Fibroblast of skin of right biceps (primary cell): ENCODE results near the gene RDX.
"Not testable (repeated sequence)": the region's sequence is repeated elsewhere in the genome, so short reads cannot be mapped to it uniquely, and the experiment has no call there.

Source experiments
- DNase-seq: peaks from one replicate; pipeline ENCODE4 v3.0.0-alpha.2; 2013

RDX gene

DNA sequence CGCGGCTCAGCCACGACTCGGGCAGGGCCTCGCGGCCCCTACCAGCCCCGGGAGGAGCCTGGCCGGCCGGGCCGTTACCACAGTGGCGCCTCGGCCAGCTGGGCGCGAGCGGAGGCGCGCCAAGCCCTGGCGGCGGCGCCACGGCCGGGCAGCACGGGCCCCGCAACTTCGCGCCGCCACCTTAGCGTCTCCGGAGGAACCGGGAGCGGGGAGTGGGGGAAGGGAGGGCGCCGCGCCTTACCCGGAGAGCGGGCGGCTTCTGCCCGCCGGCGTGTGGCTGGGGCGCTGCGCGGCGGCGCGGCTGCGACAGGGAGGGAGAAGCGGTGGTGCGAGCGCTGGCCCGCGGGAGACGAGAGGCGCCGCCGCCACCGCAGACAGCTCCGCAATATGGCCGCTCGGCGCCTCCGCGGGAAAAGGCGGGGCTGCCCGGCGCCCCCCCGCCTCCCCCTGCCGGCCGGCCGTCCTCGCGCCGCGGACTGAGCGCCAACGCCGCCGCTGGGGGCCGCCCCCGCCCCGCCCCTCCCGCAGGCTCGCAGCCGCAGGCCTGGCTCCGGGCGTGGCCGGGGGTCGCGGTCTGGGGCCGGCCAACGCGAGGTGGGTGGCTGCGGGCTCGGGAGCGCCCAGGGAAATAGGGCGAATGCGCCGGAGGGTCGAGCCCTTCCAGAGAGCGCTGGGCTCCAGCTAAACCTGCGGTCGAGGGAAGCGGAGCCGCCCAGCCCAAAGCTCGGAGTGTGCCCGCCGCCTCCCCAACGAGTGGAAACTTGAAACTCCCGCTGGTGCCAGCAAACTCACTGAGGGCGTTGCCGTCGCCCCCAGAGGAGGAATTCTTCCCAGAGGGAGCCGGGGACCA is at the start of gene RDX:
RDX (minus strand) TSS at position 389 of the 850 bp plus-strand sequence. CDS start 16,922 bp downstream, outside the sequence.
- DNase-seq, result peak; percentile 82

DNA sequence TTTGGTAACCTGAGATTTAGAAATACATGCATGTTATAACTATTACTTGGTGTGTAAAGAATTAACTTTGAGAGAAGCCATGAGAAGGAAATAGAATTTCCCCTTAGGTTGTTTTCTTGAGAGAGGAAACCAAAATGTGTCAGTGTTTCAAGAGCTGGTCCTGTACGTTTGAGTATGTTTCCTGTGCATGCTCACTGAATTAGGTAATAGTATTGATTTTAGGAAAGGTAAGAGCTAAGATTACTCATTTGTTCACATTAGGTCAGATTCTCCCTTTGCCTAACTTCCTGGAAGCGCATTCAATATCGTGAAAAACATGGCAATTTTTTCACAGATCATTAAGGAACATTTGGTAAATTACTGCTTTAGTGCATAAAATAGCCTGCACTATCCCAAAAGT is 49.3 kb upstream of the RDX start:
- DNase-seq, result no peak

DNA sequence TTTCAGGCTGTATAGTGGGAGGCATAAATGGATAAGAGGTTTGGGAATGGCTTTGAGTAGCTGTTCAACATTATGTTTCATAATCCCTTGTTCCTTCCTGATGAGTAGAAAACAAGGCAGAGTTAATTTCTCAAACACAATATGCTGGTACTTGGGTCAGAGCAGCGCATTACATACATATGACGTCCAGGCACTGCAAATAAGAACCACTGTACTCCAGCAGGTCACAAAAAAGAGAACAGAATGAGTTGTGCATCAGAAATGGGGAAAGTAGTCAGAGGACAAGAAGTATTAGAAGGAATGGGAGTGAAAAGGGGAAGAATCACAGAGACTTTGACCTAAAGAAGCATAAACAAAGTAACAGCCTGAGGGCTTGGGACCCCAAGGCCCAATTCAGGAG is 44.0 kb upstream of the RDX start:
- DNase-seq, result no peak

DNA sequence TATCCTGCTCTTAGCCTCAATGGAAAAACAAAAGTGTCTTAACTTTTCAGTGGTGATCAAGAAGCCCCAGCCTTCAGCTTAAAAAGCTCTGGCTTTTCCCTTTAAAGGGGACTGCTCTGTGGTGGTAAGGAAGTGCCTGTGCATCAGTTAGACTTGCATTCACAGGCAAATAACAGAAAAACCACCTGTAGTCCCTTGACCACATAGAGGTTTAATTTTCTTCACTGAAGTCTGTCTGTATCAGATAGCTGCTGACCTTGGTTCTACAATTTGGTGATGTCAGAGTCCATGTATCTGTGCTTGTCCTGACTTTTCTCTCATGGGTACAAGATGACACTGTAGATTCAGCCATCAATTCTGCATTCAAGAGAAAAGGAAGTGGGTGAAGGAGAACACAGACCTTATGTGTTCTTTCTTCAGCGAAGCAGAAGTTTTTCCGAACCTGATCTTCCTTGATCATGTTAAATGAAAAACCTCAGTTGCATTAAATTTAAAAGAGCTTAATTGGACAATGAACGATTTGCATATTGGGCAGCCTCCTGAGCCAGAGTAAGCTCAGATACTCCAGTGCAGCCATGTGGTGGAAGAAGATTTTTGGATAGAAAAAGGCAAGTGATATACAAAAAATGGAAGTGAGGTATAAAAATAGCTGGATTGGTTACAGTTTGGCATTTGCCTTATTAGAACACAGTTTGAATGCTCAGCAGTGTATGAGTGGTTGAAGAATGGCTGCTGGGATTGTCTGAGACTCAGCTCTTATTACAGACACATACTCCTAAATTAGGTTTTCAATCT is 43.2 kb upstream of the RDX start:
- no peak for DNase-seq

DNA sequence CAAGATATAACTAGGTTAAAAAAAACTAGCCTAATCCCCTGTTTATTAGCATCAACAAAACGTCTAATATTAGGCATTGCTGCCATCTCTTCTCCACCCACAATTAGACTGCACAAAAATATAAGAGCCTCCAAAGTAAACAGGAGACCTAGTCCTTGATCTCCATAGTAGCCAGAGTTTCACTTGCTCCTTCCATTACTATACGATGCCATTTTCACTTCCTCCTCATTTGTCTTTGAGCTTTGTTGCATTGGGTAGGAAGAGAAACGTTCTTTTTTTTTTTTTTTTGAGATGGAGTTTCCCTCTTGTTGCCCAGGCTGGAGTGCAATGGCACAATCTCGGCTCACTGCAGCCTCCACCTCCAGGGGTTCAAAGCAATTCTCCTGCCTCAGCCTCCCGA is 42.3 kb upstream of the RDX start:
- DNase-seq, result no peak

DNA sequence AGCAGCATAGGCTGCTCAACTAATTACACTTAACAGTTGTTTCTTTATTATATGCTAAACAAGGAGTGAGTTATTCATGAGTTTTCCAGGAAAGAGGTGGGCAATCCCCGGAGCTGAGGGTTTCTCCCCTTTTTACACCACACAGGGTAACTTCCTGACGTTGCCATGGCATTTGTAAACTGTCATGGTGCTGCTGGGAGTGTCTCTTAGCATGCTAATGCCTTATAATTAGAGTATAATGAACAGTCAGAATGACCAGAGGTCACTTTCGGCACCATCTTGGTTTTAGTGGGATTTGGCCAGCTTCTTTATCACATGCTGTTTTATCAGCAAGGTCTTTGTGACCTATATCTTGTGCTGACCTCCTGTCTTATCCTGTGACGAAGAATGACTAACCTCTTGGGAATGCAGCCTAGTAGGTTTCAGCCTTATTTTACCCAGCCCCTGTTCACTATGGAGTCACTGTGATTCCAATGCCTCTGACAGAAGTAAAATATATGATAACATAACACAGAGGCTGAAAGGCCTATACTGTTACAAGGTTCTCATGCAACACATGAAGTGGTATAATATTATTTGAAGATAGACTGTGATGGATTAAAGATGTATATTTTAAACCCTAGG is 41.3 kb upstream of the RDX start:
- peak; percentile 54 for DNase-seq

DNA sequence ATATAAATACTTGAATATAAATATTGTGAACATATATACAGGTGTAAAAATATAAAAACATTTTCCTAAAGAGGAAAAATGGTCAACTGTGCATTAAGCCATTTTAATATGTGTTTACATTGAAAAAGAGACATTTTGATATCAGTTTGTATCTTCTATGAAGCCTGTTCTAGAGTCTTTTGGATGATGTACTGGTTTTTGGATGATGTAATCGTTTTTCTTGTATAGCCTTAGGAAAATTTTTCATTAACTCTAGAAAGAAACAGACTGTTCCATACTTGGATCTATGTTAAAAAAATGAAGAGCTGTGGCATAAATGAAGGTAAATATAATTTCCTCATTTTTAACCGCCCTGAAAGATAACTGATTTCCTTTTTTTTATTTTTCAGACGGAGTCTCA is 39.6 kb upstream of the RDX start:
- DNase-seq, result no peak

DNA sequence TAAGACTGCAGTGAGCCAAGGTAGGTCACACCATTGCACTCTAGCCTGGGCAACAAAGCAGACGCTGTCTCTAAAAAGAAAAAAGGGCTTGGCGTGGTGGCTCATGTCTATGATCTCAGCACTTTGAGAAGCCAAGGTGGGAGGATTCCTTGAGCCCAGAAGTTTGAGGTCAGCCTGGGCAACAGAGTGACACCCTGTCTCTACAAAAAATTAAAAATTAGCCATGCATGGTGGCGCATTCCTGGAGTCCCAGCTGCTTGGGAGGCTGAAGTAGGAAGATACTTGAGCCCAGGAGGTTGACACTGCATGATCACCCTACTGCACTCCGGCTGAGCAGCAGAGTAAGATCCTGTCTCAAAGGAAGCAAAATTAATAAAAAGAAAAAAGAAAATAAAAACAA is 38.9 kb upstream of the RDX start:
- no peak for DNase-seq

DNA sequence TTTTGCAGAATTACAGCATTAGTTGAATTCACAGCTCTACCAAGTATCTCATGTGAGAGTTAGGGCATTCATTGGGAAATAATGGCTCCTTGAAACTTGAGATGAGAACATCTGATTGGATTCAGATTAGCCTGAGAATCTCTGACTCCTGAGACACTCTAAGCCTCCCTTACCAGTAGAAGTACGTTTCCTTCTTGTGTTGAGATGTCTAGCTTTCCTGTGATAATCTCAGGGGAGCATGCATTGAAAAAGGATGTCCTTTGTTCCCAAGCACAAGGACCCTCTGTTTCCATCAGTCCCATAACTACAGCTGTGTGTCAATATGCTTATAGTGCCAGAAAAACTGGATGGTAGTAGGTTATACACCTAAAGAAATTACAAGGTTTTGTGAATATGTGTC is 35.2 kb upstream of the RDX start:
- DNase-seq, result no peak

DNA sequence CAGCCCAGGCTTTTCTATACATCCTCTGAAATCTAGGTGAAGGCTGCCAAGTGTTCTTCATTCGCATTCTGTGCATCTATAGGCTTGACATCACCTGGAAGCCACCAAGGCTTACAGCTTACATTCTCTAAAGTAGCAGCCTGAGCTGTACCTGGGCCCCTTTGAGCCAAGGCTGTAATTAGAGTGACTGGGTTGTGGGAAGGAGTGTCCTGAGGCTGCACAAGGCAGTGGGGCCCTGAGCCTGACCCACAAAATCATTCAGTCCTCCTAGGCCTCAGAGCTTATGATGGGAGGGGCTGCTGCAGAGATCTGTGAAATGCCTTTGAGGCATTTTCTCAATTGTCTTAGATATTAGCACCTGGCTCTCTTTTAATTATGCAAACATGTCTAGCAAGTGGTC is 33.0 kb upstream of the RDX start:
- DNase-seq, result no peak

DNA sequence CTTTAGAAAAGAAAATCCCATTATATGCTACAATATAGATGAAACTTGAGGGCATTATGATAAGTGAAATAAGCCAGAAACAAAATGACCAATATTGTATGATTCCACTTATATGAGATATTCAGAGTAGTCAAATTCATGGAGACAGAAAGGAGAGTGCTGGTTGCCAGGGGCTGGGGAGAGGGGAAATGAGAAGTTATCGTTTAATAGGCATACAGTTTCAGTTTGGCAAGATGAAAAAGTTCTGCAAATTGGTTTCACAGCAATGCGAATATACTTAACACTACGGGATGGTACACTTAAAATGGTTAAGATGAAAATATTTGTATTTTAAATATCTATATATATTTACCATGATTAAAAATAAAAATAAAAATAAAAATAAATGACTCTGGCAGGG is 31.1 kb upstream of the RDX start:
- DNase-seq, result no peak

DNA sequence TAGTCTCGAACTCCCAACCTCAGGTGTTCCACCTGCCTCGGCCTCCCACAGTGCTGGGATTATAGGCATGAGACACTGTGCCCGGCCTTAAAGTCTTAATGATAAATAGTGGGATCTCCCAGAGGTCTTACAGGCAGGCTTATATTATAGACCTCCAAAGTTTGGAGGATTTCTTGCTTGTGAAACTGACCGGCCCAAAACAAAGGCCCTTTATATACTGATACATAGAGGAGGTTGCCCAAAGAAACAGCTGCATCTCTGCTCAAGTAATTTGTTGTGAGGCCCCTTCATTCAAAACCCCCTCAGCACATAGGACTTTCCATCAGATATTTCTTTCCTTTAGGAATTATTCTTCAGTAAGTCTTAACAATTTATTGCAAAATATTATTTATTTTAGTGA is 27.4 kb upstream of the RDX start:
- no peak for DNase-seq

DNA sequence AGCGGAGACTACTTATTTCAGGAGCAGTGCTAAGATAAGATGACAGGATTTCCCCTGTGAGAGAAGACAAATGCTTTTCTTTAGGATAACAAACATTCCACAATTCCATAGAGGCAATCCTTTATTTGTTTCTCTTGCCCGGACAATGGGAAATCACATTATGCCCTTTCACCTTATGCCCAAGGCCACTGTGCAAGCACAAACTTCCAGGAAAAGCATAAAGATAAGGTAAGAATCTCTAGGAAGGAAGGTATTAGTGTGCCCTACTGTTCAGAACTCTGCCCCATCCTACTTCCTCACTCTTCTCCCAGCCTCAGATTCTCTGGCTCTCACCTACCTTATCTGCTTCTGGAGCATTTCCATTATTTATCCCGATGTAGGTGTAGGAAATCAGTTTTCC is 23.1 kb upstream of the RDX start:
- DNase-seq, result no peak

DNA sequence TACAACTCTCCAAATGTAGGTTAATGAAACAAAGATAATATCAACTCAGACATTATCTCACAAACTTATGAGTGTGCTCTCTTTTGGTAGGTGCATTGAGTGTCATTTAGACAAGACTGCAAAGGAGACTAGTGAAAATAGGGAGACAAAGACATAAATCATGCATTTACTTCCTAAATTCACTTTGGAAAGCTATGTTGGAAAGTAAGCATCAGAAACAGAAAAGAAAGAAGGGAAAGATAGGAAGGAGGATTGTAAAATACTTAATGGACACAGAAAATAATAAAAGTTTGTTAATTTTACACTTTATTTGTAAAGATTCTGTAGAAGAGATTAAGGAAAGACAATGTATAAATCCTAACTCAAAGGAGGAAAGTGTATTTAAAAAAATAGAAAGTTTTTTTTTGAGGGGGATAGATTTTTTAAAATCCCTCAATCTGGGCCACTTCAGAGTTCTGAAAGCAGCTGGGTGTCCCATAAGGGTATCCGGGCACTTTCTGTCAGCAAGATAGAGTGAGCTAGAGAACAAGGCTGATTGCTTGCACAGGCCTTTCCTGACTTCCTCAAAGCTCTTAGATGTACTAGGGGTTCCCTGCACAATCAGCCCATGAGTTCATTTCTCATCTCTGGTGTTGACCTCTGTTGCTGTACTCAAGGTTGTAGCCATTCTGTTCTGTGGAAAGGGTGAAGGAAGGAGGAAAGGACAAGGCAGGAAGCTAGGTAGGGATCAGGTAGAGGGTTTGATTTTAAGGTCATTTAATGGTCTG is 22.4 kb upstream of the RDX start:
- DNase-seq, result no peak

DNA sequence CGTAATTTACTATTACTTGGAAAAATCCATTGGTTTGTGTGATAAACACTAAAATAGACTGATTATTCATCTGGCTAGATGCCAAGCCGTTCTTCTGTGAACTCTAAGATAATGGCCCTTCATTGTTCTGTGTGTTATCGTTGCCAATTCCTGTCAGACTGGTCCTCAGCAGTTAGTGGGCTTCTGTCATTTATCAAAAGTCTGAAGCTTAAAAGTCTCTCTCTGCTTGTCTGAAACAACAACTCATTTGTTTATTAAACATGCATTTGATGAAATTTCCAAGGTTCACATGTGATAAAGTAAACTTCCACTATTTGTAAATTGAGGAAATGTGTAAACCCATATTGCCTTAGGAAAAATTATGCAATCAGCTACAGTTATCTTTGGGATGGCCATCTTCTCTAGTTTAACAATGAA is 21.1 kb upstream of the RDX start:
- DNase-seq, result no peak

DNA sequence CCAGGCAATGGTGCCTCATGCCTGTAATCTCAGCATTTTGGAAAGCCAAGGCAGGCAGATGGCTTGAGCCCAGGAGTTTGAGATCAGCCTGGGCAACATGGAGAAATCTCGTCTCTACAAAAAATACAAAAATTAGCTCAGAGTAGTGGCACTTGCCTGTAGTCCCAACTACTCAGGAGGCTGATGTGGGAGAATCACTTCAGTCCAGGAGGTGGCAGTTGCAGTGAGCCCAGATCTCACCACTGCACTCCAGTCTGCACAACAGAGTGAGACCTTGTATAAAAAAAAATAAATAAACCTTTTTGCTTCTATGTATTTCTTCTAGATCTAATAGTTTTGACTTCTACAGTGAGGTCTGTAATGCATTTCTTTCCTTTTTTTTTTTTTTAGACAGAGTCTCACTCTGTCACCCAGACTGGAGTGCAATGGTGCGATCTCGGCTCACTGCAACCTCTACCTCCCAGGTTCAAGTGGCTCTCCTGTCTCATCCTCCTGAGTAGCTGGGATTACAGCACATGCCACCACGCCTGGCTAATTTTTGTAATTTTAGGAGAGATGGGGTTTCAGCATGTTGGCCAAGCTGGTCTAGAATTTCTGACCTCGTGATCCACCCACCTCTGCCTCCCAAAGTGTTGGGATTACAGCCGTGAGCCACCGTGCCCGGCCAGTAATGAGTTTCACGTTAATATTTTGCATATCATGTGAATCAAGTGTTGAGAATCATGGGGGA is 18.1 kb upstream of the RDX start:
- no peak for DNase-seq

DNA sequence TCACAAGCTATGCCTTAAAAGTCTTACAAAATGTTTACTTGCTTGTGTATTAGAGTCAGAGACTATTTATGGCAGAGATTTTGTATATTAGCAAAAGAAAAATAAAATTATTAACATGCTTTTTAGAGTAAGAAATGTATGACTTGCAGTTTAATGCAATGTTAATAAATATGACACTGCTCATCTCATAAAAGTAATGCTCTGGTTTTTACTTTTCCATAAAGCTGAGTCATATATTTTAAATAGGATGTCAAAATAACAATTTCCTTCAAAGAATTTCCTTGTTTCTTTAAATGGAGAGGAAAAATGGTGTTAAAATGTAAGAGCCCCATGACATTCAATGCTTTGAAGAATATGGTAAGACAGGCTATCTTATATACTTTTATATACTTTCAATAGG is 16.3 kb upstream of the RDX start:
- DNase-seq, result no peak

DNA sequence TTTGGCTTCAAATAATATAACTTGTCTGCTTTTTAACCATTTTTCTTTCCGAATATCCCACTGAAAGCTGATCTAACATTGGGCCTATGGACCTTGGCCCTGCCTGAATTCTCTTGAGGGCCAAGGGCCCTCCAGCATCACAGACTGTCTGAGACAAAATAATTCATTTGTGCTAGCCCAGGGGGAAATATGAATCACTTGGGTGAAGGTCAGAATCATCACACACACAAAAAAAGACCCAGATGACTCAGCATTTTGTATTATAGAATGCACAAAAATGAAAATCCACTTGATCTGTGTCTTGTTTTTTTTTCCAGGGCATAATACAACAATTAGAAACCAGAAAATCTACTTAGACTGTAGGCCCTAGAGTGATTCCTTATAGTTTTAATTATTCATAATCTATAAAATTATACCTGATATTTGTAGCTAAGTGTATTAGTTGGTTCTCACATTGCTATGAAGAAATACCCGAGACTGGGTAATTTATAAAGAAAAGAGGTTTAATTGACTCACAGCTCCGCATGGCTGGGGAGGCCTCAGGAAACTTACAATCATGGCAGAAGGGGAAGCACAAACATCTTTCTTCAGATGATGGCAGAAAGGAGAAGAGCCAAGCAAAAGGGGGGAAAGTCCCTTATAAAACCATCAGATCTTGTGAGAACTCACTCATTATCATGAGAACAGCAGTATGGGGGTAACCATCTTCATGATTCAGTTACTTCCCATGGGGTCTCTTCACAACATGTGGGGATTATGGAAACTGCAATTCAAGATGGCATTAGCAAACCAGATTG is 15.6 kb upstream of the RDX start:
- DNase-seq, result peak; percentile 63

DNA sequence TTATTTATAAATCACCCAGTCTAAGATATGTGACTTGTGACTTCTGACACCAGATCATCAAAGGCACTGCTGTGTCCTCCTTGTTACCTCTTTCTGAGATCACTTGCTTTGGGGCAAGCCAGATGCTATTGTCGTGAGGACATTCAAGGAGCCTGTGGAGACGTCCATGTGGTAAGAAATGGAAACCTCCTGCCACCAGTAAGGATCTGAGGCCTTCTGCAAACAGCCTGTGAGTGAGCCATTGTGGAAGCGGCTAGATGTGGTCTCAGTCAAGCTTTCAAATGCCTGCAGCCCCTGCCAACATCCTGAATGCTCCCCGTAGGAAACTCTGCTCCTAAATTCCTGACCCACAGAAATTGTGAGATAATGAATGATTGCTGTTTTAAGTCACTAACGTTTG is 11.7 kb upstream of the RDX start:
- no peak for DNase-seq

DNA sequence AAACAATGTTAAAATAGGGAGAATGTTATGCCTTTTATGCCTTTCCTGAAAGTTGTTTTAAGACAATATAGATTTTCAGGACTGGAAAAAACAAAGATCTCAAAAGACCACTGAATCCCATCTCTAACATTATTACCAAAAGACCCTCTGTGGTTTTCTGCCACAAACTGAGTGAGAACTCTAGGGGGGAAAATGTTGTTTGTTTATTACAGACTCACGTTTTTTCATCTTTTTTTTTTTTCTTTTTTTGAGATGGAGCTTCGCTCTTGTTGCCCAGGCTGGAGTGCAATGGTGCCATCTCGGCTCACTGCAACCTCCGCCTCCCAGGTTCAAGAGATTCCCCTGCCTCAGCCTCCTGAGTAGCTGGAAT is 9.6 kb upstream of the RDX start:
- DNase-seq, result not testable (repeated sequence)

DNA sequence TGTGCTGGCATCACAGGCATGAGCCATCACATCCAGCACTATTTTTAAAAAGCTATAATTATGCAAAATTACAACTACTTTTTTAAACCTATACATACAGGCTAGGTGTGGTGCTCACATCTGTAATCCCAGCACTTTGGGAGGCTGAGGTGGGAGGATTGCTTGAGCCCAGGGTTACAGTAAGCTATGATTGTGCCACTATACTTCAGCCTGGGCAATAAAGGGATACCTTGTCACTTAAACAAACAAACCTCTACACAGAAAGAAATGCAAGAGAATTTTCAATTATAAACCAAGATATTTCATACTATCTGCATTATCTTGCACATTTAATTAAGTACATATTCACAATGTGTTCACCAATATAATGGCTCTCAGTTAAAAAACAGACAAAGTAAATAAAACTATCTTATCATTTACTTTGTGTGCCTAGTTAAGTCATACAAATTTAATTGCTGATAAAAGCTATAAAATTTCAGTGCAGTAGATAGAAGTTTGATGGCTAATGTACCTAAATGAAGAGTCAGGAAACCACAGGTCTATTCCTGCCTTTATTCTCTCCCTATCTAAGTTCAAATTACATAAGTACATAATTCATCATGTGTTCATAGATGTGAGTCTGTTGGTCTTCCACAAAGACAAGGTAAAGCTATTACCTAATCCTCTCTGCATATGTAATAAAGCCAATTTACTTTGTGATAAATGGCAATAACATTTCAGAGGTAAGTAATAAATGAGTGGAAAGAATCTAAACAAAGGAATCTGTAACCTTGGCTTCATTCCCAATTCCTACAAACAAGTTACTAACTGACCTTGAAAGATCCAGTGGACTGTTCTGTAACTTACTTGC is 9.0 kb upstream of the RDX start:
- DNase-seq, result peak; percentile 12
